ENCODE data around the gene EXD3.

DNA sequence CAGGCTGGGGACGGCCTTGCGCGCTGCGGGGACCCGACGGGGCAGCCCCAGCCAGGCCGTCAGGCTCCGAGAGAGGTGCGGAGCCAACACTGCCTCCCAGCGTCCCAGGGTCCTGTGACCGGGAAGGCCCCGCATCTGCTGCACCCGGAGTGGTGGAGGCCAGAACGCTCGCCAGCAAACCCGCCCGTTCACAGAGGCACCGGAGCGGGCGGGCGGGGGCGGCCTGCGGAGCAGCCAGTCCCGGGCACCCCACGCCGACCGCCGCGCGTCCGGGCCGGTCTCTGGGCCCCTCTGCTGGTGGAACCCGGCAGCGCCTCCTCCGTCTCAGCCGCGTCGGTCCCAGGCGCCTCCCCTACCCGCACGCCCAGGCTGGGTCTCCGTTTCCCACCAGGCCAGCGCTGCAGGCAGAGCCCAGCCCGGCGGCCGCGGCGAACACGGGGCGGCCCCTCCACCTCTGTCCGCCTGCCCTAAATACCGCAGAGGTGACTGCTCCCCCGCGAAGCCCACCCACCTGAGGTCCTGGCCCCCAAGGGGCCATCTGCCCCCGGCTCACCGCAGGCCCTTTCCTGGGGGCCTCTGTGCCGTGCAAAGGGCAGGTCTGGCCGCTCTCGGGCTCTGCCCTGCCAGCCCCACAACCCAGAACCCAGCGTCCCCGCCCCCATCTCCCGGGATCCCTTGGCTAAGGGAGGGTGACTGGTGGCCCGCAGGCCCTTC lies 15.9 kb downstream of the EXD3 start:
- TF ChIP-seq POLR2A (IDR thresholded peaks at IDR 0.05; ENCODE audit: low read depth) = no peak
- TF ChIP-seq EP300 (IDR thresholded peaks at IDR 0.05) = no peak
- TF ChIP-seq, protein P1, sequence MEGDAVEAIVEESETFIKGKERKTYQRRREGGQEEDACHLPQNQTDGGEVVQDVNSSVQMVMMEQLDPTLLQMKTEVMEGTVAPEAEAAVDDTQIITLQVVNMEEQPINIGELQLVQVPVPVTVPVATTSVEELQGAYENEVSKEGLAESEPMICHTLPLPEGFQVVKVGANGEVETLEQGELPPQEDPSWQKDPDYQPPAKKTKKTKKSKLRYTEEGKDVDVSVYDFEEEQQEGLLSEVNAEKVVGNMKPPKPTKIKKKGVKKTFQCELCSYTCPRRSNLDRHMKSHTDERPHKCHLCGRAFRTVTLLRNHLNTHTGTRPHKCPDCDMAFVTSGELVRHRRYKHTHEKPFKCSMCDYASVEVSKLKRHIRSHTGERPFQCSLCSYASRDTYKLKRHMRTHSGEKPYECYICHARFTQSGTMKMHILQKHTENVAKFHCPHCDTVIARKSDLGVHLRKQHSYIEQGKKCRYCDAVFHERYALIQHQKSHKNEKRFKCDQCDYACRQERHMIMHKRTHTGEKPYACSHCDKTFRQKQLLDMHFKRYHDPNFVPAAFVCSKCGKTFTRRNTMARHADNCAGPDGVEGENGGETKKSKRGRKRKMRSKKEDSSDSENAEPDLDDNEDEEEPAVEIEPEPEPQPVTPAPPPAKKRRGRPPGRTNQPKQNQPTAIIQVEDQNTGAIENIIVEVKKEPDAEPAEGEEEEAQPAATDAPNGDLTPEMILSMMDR (IDR thresholded peaks at IDR 0.05) = peak; percentile 68 to 80 (median 69)

All from esophagus muscularis mucosa (tissue), 4 donors.